Common myeloid progenitor, CD34-positive (primary cell): ENCODE measurements around the gene PLK1.
"Not testable (repeated sequence)": the region's sequence is repeated elsewhere in the genome, so short reads cannot be mapped to it uniquely, and the experiment has no call there.

Source experiments
- CTCF ChIA-PET: fragments of 350-600 bp; sonication (Branson Sonifier 250); formaldehyde crosslinking; loops from one replicate; lab custom pipeline; 2021; ENCODE audit warnings: antibody characterized with exemption; lab: Charles Lee
- POLR2A ChIA-PET: fragments of 350-600 bp; sonication (Branson Sonifier 250); formaldehyde crosslinking; loops from one replicate; lab custom pipeline; 2021; ENCODE audit warnings: antibody characterized with exemption; lab: Charles Lee
- DNase-seq, 3 donors: peaks; one replicate each; pipeline versions ENCODE4 v3.0.0 to v3.0.0-alpha.2; 2013
- H3K27ac ChIP-seq, 2 experiments: 1 replicate in 1 of 2; 2 replicates in 1 of 2; pipeline ENCODE4 v1.7.0; 2013; ENCODE audit warnings: inconsistent platforms in 2 of 2, low read length in 2 of 2, mild to moderate bottlenecking in 2 of 2, low read depth in 1 of 2, moderate library complexity in 1 of 2; ENCODE audit not compliant: severe bottlenecking in 2 of 2, insufficient read depth in 1 of 2, poor library complexity in 1 of 2
- H3K27me3 ChIP-seq, 5 experiments: replicated peaks in 2 of 5; 1 replicate in 3 of 5; 2 replicates in 2 of 5; pipeline versions ENCODE4 v1.6.1 to v1.7.0; 2013; ENCODE audit warnings: low read length in 4 of 5, mild to moderate bottlenecking in 2 of 5, moderate library complexity in 2 of 5, inconsistent platforms in 1 of 5; ENCODE audit not compliant: insufficient read depth in 5 of 5, control insufficient read depth in 4 of 5
- H3K36me3 ChIP-seq, 4 experiments: 1 replicate in 2 of 4; 2 replicates in 2 of 4; pipeline versions ENCODE4 v1.6.1 to v1.7.0; 2013; ENCODE audit warnings: low read length in 3 of 4, control low read depth in 1 of 4, mild to moderate bottlenecking in 1 of 4; ENCODE audit not compliant: control insufficient read depth in 4 of 4, insufficient read depth in 4 of 4
- H3K4me1 ChIP-seq, 4 experiments: 1 replicate in 3 of 4; 2 replicates in 1 of 4; pipeline versions ENCODE4 v1.6.1 to v1.7.1; 2013; ENCODE audit warnings: low read length in 3 of 4, mild to moderate bottlenecking in 3 of 4, control low read depth in 1 of 4, inconsistent platforms in 1 of 4, moderate library complexity in 1 of 4; ENCODE audit not compliant: control insufficient read depth in 4 of 4, insufficient read depth in 4 of 4; ENCODE audit errors: control extremely low read depth in 1 of 4
- H3K4me3 ChIP-seq, 7 experiments: 1 replicate in 4 of 7; 2 replicates in 3 of 7; pipeline versions ENCODE4 v1.5.1 to v1.7.0; 2013; ENCODE audit warnings: mild to moderate bottlenecking in 7 of 7, low read length in 6 of 7, moderate library complexity in 6 of 7, inconsistent platforms in 2 of 7, low read depth in 2 of 7, control low read depth in 1 of 7; ENCODE audit not compliant: insufficient read depth in 4 of 7, control insufficient read depth in 1 of 7; ENCODE audit errors: extremely low read depth in 1 of 7
- H3K9me3 ChIP-seq, 5 experiments: 1 replicate in 4 of 5; 2 replicates in 1 of 5; pipeline versions ENCODE4 v1.6.1 to v1.7.1; 2013; ENCODE audit warnings: low read length in 4 of 5, mild to moderate bottlenecking in 2 of 5, inconsistent platforms in 1 of 5, low read depth in 1 of 5, moderate library complexity in 1 of 5; ENCODE audit not compliant: control insufficient read depth in 4 of 5, insufficient read depth in 2 of 5; ENCODE audit errors: control extremely low read depth in 1 of 5
- WGBS: methylation state at CpG from one replicate; pipeline ENCODE4 v1.1.5; 2013; ENCODE audit not compliant: insufficient coverage; 5-methylcytosine and 5-hydroxymethylcytosine counted together

Gene PLK1

DNA sequence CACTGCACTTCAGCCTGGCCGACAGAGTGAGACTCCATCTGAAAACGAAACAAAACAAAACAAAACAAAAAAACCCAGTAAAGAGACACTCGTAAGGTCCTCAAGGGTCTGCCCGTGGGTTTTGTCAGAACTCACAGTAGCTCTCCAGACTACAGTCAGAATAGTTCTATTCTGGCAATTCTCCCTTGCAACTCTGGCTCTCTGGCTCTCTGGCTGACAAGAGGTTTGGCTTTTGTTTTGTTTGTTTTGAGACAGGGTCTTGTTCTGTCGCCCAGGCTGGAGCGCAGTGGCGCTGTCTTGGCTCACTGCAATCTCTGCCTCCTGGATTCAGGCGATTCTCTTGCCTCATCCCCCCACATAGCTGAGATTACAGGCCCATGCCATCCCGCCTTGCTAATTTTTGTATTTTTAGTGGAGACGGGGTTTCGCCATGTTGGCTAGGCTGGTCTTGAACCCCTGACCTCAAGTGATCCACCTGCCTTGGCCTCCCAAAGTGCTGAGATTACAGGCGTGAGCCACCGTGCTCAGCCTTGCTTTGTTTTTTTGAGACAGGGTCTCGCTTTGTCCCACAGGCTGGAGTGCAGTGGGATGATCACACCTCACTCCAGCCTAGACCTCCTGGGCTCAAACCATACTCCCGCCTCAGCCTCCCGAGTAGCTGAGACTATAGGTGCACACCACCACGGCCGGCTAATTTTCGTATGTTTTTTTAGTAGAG is 55.6 kb downstream of the PLK1 start:
- no peak overlapping the region for H3K4me3 ChIP-seq
- H3K9me3 ChIP-seq, result no peaks in the 10 kb centered on the region
- no peaks in the 10 kb centered on the region for H3K27me3 ChIP-seq
- CTCF ChIA-PET, result interaction anchor here (1.1 to 1.4 kb wide), 4 partner anchors 16 to 770 kb away, joined by 3 to 5 read pairs (median 3); no protein-coding TSS in a partner anchor
- peaks cover 0 to 2% (median 0%) of the 10 kb centered on the region in 4 experiments for H3K4me1 ChIP-seq
- no peak overlapping the region for H3K27ac ChIP-seq
- POLR2A ChIA-PET, result no interaction called here
- WGBS, result 96% methylated on average over 14 of the region's 19 CpGs
- H3K36me3 ChIP-seq, result no peaks in the 10 kb centered on the region
- DNase-seq, result no peak

DNA sequence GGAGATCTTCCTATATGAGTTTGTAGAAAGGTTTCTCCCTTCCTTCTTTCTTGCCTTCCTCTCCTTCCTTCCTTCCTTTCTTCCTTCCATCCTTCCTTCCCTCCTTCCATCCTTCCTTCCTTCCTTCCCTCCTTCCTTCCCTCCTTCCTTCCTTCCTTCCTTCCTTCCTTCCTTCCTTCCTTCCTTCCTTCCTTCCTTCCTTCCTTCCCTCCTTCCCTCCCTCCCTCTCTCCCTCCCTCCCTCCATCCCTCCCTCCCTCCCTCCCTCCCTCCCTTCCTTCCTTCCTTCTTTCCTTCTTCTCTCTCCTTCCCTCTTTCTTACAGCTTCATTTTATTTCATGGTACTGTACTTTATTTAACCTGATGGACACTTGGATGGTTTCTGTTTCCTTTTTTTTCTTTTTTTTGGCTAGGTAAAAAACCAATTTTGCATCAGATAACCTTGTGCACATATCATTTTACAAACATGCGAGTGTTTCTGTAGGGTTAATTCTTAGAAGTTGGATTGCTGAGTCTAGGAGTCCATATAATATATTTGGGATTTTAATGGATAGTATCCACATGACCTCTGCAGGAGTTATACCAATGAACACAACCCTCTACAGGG is 58.8 kb downstream of the PLK1 start:
- H3K4me3 ChIP-seq, DNase-seq, H3K27me3 ChIP-seq, POLR2A ChIA-PET, H3K36me3 ChIP-seq, H3K4me1 ChIP-seq, H3K27ac ChIP-seq, H3K9me3 ChIP-seq: not testable (repeated sequence)
- no CpG with 5 or more reads among the region's 1 CpG for WGBS
- CTCF ChIA-PET, result interaction anchor here (1.4 kb wide), 1 partner anchor 10 kb away, joined by 3 read pairs; no protein-coding TSS in a partner anchor

GRCh38 chr16:23739516-23739915 is 60.8 kb downstream of the PLK1 start:
- Histone ChIP-seq H3K27me3 (peaks cover 0 to 8% (median 4%) of the 10 kb centered on the region in 5 experiments), H3K36me3 (no peaks in the 10 kb centered on the region), H3K4me3 (no peak overlapping the region), H3K4me1 (no peaks in the 10 kb centered on the region), H3K27ac (no peak overlapping the region), H3K9me3 (no peaks in the 10 kb centered on the region)
- ChIA-PET CTCF (no interaction called here), POLR2A (no interaction called here)
- no peak for DNase-seq
- no CpG with 5 or more reads among the region's 1 CpG for WGBS
